ENCODE measurements around the gene RALGPS1.
A peak's percentile ranks its signal among the peaks of the same experiment; 100 is the strongest.

DNA sequence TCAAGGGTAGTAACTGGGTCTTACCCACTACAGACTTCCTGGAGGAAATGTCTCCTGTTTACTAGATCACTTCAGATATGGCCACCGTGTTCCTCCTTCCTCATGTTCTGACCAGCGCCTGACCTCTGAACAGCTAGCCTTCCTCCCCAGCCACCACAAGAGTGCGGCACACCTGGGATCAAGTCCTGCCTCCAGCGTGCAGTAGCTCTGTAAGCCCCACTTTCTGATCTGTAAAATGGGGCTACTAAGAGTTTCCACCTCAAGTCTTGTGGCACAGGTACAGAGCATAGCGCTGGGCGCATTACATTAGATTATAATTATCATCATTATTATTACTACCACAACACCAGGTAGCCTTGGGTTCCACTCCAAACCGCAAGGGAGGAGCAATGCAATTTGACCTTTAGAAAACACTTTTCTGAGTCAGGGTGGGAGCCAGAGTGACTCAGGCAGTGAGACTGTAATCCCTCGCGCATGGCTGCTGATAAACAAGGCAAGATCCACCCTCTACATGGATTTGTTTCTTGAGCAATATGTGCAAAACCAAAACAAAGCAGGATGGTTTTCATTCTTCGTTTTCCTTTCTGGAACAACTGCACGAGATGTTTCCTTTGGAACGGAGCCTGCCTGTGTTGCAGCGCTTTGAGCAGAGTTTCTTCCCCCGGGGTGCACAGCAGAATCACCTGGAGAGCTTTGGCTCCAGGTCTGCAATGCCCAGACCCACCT, 272.8 kb downstream of the RALGPS1 start:
- TF ChIP-seq POLR2AphosphoS5 (IDR thresholded peaks at IDR 0.05) (peak; percentile 88 to 99 (median 97)), POLR2A (IDR thresholded peaks at IDR 0.05) (no peak)
- TF ChIP-seq, protein P1, sequence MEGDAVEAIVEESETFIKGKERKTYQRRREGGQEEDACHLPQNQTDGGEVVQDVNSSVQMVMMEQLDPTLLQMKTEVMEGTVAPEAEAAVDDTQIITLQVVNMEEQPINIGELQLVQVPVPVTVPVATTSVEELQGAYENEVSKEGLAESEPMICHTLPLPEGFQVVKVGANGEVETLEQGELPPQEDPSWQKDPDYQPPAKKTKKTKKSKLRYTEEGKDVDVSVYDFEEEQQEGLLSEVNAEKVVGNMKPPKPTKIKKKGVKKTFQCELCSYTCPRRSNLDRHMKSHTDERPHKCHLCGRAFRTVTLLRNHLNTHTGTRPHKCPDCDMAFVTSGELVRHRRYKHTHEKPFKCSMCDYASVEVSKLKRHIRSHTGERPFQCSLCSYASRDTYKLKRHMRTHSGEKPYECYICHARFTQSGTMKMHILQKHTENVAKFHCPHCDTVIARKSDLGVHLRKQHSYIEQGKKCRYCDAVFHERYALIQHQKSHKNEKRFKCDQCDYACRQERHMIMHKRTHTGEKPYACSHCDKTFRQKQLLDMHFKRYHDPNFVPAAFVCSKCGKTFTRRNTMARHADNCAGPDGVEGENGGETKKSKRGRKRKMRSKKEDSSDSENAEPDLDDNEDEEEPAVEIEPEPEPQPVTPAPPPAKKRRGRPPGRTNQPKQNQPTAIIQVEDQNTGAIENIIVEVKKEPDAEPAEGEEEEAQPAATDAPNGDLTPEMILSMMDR (IDR thresholded peaks at IDR 0.05) = no peak
